Measurements from ENCODE around the gene PBX4. TPM values are rescaled to one million over a fixed set of nuclear protein-coding genes. Genes with fewer than 3 reads are reported as not detected.
A peak's percentile ranks its signal among the peaks of the same experiment; 100 is the strongest.

PBX4 gene
- total RNA-seq, 1 experiment from 2014 or later = 8.3 TPM

DNA sequence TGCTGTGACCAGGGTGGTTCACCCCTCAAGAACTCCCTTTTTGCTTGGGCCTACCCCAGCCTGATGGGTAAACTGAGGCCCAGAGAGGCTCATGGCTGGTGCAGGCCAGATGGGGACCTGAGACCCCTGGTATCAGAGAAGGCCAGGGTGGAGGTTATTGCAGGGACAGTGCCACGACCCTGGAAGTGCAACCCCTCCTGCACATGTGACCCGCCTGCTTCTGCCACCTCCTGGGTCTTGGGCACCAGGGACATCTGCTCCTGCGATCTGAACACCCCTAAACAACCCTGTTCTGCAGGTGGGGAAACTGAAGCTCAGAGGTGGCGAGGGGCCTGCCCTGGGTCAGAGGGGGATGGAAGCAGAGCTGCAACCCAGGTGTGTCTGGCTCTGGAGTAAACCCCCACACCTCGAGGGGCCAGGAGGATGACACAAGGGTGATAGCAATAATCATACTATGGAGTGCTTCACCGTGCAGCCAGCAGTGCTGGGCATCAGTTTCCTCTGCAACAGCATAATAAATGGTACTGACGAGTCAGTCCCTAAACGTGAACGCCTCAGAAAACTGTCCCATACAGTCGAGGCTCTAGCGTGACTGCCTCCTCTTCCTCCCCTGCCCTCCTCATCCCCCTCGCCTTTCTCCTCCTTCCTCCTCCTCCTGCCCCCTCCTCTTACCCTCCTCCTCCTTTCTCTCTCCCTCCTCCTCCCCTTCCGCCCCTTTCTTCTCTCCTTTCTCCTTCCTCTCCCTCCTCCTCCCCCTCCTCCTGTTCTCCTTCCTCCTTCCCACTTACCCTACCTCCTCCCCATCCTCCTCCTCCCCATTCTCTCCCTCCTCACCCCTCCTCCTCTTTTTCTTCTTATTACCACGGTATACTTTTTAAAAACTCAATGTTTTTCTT, 85.4 kb downstream of the PBX4 start:
- CTCF ChIA-PET = interaction anchor here (0.6 to 1.4 kb wide), 5 partner anchors 16 to 202 kb away, joined by 3 to 9 read pairs (median 3); no protein-coding TSS in a partner anchor
- POLR2A ChIA-PET = interaction anchor here (0.5 to 0.6 kb wide), 2 partner anchors 64 to 87 kb away, joined by 4 to 6 read pairs; no protein-coding TSS in a partner anchor

DNA sequence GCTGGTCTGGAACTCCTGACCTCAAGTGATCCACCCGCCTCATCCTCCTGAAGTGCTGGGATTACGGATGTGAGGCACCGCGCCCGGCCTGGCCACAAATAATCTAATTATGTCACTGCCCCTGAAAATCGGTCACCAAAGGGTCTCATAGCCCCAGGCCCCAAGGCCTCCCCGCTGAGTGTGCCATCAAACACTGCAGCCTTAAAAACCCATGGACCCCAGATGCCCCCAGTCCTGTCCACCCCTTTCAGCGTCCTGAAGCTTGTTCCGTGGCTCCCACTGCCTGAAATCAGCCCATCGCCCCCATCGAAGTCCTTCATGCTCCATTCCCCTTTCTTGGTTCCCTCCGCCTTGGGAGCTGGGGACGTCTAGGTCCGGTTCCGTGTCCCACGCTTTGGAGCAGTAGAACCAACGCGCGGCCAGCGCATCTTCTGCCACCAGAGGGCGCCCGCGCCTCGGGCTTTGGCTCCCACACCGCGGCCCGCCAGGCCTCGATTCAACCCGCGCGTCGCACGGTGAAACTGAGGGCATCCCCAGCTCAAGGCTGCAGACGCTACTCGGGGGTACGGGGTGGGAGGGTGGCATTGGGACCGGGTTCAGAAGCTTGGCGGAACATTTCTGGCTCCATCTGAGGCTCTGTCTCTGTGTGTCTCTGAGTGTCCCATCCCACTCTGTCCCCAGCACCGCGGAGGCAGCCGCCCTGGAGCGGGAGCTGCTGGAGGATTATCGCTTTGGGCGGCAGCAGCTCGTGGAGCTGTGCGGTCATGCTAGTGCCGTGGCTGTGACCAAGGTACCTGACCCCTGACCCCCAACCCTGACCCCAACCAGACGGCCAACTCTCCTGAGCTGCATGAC, 86.3 kb downstream of the PBX4 start:
- BruUV-seq (replicated peaks) = no TSS peak
- Histone ChIP-seq H3K4me1 (ENCODE audit: control insufficient read depth, insufficient read depth, low read length) (no peaks in the 10 kb centered on the region), H3K27ac (ENCODE audit: low read length) (no peak overlapping the region), H3K9me3 (ENCODE audit: control insufficient read depth, insufficient read depth, low read depth, low read length) (no peaks in the 10 kb centered on the region), H3K27me3 (ENCODE audit: control insufficient read depth, insufficient read depth, low read length) (no peaks in the 10 kb centered on the region), H3K4me3 (ENCODE audit: low read depth in 2 of 2, low read length in 2 of 2) (no peak overlapping the region), H3K36me3 (ENCODE audit: control insufficient read depth, insufficient read depth, low read length) (no peaks in the 10 kb centered on the region)
- TF ChIP-seq, protein P1, sequence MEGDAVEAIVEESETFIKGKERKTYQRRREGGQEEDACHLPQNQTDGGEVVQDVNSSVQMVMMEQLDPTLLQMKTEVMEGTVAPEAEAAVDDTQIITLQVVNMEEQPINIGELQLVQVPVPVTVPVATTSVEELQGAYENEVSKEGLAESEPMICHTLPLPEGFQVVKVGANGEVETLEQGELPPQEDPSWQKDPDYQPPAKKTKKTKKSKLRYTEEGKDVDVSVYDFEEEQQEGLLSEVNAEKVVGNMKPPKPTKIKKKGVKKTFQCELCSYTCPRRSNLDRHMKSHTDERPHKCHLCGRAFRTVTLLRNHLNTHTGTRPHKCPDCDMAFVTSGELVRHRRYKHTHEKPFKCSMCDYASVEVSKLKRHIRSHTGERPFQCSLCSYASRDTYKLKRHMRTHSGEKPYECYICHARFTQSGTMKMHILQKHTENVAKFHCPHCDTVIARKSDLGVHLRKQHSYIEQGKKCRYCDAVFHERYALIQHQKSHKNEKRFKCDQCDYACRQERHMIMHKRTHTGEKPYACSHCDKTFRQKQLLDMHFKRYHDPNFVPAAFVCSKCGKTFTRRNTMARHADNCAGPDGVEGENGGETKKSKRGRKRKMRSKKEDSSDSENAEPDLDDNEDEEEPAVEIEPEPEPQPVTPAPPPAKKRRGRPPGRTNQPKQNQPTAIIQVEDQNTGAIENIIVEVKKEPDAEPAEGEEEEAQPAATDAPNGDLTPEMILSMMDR (IDR thresholded peaks at IDR 0.05) = peak; percentile 92
- TF ChIP-seq POLR2AphosphoS5 (IDR thresholded peaks at IDR 0.05; ENCODE audit: low read depth, low read length) = 0 out of 2 replicates have a peak, but pooled peaks have one; percentile 33
- TF ChIP-seq SIN3A (IDR thresholded peaks at IDR 0.05; ENCODE audit: borderline replicate concordance, insufficient read depth, low read depth, low read length) = no peak
- intact Hi-C loops (cut with micrococcal nuclease; ENCODE audit: unreplicated experiment) = loop anchor here (10.0 kb wide), 1 partner anchor 113 kb away; the partner anchor contains the start of gene GMIP
- in situ Hi-C loops (cut with HindIII; ENCODE audit: low pct_unique_long_range_greater_than_20kb, low sequenced_read_pairs) = no loop called here
- ChIA-PET CTCF (interaction anchor here (0.6 to 1.4 kb wide), 8 partner anchors 16 to 203 kb away, joined by 3 to 9 read pairs (median 3); no protein-coding TSS in a partner anchor), POLR2A (interaction anchor here (0.5 to 0.6 kb wide), 2 partner anchors 65 to 88 kb away, joined by 4 to 6 read pairs; no protein-coding TSS in a partner anchor)
- DNase-seq (ENCODE audit: low read depth, low spot score) (no peak), ATAC-seq (peak; percentile 82)

More for the DNA sequence above, 85.4 kb downstream of the PBX4 start:
- H3K27ac ChIP-seq (ENCODE audit: low read length) = no peak overlapping the region
- no peak overlapping the region for H3K4me3 ChIP-seq (ENCODE audit: low read depth in 2 of 2, low read length in 2 of 2)
- no peaks in the 10 kb centered on the region for H3K27me3 ChIP-seq (ENCODE audit: control insufficient read depth, insufficient read depth, low read length)
- in situ Hi-C loops (cut with HindIII; ENCODE audit: low pct_unique_long_range_greater_than_20kb, low sequenced_read_pairs) = no loop called here
- DNase-seq (ENCODE audit: low read depth, low spot score) = no peak
- no peak for ATAC-seq
- H3K4me1 ChIP-seq (ENCODE audit: control insufficient read depth, insufficient read depth, low read length) = no peaks in the 10 kb centered on the region
- TF ChIP-seq SIN3A (IDR thresholded peaks at IDR 0.05; ENCODE audit: borderline replicate concordance, insufficient read depth, low read depth, low read length) (no peak), POLR2AphosphoS5 (IDR thresholded peaks at IDR 0.05; ENCODE audit: low read depth, low read length) (no peak), TCF7L2 (IDR thresholded peaks at IDR 0.05; ENCODE audit: low read depth, low read length) (no peak)
- TF ChIP-seq, protein P1 (IDR thresholded peaks at IDR 0.05) = no peak
- TF ChIP-seq, protein P2, sequence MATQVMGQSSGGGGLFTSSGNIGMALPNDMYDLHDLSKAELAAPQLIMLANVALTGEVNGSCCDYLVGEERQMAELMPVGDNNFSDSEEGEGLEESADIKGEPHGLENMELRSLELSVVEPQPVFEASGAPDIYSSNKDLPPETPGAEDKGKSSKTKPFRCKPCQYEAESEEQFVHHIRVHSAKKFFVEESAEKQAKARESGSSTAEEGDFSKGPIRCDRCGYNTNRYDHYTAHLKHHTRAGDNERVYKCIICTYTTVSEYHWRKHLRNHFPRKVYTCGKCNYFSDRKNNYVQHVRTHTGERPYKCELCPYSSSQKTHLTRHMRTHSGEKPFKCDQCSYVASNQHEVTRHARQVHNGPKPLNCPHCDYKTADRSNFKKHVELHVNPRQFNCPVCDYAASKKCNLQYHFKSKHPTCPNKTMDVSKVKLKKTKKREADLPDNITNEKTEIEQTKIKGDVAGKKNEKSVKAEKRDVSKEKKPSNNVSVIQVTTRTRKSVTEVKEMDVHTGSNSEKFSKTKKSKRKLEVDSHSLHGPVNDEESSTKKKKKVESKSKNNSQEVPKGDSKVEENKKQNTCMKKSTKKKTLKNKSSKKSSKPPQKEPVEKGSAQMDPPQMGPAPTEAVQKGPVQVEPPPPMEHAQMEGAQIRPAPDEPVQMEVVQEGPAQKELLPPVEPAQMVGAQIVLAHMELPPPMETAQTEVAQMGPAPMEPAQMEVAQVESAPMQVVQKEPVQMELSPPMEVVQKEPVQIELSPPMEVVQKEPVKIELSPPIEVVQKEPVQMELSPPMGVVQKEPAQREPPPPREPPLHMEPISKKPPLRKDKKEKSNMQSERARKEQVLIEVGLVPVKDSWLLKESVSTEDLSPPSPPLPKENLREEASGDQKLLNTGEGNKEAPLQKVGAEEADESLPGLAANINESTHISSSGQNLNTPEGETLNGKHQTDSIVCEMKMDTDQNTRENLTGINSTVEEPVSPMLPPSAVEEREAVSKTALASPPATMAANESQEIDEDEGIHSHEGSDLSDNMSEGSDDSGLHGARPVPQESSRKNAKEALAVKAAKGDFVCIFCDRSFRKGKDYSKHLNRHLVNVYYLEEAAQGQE (IDR thresholded peaks at IDR 0.05; ENCODE audit: insufficient read depth in 1 of 2, low read depth in 2 of 2, low read length in 1 of 2) = no peak
- H3K36me3 ChIP-seq (ENCODE audit: control insufficient read depth, insufficient read depth, low read length) = no peaks in the 10 kb centered on the region
- no TSS peak for BruUV-seq (replicated peaks)
- H3K9me3 ChIP-seq (ENCODE audit: control insufficient read depth, insufficient read depth, low read depth, low read length) = no peaks in the 10 kb centered on the region
- intact Hi-C loops (cut with micrococcal nuclease; ENCODE audit: unreplicated experiment) = loop anchor here (10.0 kb wide), 1 partner anchor 112 kb away; the partner anchor contains the start of gene GMIP

Measured in Panc1 (cell line).